Hepatocyte (in vitro differentiated cells): ENCODE results near the gene POLR2F. TPM values are rescaled to one million over a fixed set of nuclear protein-coding genes. Genes with fewer than 3 reads are reported as not detected.

ENCODE experiments used
- DNase-seq: peaks from one replicate; pipeline ENCODE4 v3.0.0-alpha.2; 2016; ENCODE audit warnings: low spot score
- H2AFZ ChIP-seq: fragments of 200-600 bp; sonication (generic); 2 replicates; pipeline ENCODE4 v1.6.0; 2016; ENCODE audit warnings: antibody characterized with exemption, mild to moderate bottlenecking
- H3K27ac ChIP-seq: fragments of 200-600 bp; sonication (generic); 2 replicates; pipeline ENCODE4 v1.5.1; 2016; ENCODE audit warnings: mild to moderate bottlenecking
- H3K27me3 ChIP-seq: fragments of 200-600 bp; sonication (generic); 2 replicates; pipeline ENCODE4 v1.6.1; 2016
- H3K36me3 ChIP-seq: fragments of 200-600 bp; sonication (generic); replicated peaks from 2 replicates; pipeline ENCODE4 v1.5.1; 2016; ENCODE audit warnings: low read depth; ENCODE audit not compliant: insufficient read depth
- H3K4me1 ChIP-seq: fragments of 200-600 bp; sonication (generic); 2 replicates; pipeline ENCODE4 v1.5.1; 2016; ENCODE audit warnings: mild to moderate bottlenecking, moderate library complexity; ENCODE audit not compliant: insufficient read depth
- H3K4me2 ChIP-seq: fragments of 200-600 bp; sonication (generic); 2 replicates; pipeline ENCODE4 v1.6.0; 2016
- H3K4me3 ChIP-seq: fragments of 200-600 bp; sonication (generic); 2 replicates; pipeline ENCODE4 v1.5.1; 2016; ENCODE audit warnings: mild to moderate bottlenecking
- H3K79me2 ChIP-seq: fragments of 200-600 bp; sonication (generic); 2 replicates; pipeline ENCODE4 v1.6.0; 2017; ENCODE audit warnings: mild to moderate bottlenecking
- H3K9me2 ChIP-seq: fragments of 200-600 bp; sonication (generic); replicated peaks from 2 replicates; pipeline ENCODE4 v1.6.0; 2017; ENCODE audit warnings: mild to moderate bottlenecking; ENCODE audit not compliant: insufficient read depth
- H3K9me3 ChIP-seq: fragments of 200-600 bp; sonication (generic); 2 replicates; pipeline ENCODE4 v1.5.1; 2016; ENCODE audit warnings: low read depth, mild to moderate bottlenecking
- H4K20me1 ChIP-seq: fragments of 200-600 bp; sonication (generic); 2 replicates; pipeline ENCODE4 v1.6.0; 2016; ENCODE audit warnings: mild to moderate bottlenecking; ENCODE audit not compliant: insufficient read depth, poor library complexity, severe bottlenecking
- EZH2 ChIP-seq: fragments of 200-600 bp; sonication (generic); IDR thresholded peaks from 2 replicates; pipeline ENCODE4 v1.6.1; 2016; ENCODE audit warnings: antibody characterized with exemption, mild to moderate bottlenecking, borderline replicate concordance
- EZH2phosphoT487 ChIP-seq: fragments of 200-600 bp; sonication (generic); IDR thresholded peaks from one replicate; pipeline ENCODE4 v1.6.1; 2018; ENCODE audit warnings: antibody characterized with exemption, mild to moderate bottlenecking, low read depth, moderate library complexity; ENCODE audit not compliant: unreplicated experiment, severe bottlenecking
- WGBS: methylation state at CpG from one replicate; pipeline ENCODE4 v1.1.6; 2016; ENCODE audit warnings: low lambda C conversion rate; ENCODE audit errors: missing lambda C conversion rate; 5-methylcytosine and 5-hydroxymethylcytosine counted together
- polyA plus RNA-seq: library from polyadenylated mRNA; unstranded; fragments of >200 nt; fragmentation: Nextera tagmentation; extraction: Ambion mirVana; gene quantifications from 2 replicates; pipeline ENCODE4 v1.2.1, GENCODE V29; 2016
- total RNA-seq: library from RNA; depleted of rRNA; stranded (reverse); fragments of >200 nt; gene quantifications from 2 replicates; pipeline ENCODE4 v1.2.3, GENCODE V29; 2014
- TF ChIP-seq, protein P1 (sequence below): fragments of 200-600 bp; sonication (generic); IDR thresholded peaks from 2 replicates; pipeline ENCODE4 v1.5.1; 2016; ENCODE audit warnings: antibody characterized with exemption, mild to moderate bottlenecking; ENCODE audit not compliant: poor library complexity

Gene POLR2F
- total and polyA plus RNA-seq, 2 experiments from 2014 or later, result 59.4 to 119 TPM

DNA sequence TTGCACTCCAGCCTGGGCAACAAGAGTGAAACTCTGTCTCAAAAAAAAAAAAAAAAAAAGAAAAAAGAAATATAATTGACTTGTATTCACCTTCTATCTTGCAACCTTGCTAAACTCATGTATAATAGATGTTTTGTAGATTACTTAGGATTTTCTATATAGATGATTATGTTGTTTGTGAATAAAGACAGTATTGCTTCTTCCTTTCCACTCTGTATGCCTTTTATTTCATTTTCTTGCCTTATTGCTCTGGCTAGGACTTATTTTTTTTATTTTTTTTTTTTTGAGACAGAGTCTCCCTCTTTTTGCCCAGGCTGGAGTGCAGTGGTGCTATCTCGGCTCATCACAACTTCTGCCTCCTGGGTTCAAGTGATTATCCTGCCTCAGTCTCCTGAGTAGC, 60.6 kb downstream of the POLR2F start:
- TF ChIP-seq, protein P1, sequence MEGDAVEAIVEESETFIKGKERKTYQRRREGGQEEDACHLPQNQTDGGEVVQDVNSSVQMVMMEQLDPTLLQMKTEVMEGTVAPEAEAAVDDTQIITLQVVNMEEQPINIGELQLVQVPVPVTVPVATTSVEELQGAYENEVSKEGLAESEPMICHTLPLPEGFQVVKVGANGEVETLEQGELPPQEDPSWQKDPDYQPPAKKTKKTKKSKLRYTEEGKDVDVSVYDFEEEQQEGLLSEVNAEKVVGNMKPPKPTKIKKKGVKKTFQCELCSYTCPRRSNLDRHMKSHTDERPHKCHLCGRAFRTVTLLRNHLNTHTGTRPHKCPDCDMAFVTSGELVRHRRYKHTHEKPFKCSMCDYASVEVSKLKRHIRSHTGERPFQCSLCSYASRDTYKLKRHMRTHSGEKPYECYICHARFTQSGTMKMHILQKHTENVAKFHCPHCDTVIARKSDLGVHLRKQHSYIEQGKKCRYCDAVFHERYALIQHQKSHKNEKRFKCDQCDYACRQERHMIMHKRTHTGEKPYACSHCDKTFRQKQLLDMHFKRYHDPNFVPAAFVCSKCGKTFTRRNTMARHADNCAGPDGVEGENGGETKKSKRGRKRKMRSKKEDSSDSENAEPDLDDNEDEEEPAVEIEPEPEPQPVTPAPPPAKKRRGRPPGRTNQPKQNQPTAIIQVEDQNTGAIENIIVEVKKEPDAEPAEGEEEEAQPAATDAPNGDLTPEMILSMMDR, result no peak
- TF ChIP-seq EZH2phosphoT487 (no peak), EZH2 (no peak)
- no peaks in the 10 kb centered on the region for H4K20me1 ChIP-seq
- WGBS, result 83% methylated on average over 1 of the region's 1 CpG

DNA sequence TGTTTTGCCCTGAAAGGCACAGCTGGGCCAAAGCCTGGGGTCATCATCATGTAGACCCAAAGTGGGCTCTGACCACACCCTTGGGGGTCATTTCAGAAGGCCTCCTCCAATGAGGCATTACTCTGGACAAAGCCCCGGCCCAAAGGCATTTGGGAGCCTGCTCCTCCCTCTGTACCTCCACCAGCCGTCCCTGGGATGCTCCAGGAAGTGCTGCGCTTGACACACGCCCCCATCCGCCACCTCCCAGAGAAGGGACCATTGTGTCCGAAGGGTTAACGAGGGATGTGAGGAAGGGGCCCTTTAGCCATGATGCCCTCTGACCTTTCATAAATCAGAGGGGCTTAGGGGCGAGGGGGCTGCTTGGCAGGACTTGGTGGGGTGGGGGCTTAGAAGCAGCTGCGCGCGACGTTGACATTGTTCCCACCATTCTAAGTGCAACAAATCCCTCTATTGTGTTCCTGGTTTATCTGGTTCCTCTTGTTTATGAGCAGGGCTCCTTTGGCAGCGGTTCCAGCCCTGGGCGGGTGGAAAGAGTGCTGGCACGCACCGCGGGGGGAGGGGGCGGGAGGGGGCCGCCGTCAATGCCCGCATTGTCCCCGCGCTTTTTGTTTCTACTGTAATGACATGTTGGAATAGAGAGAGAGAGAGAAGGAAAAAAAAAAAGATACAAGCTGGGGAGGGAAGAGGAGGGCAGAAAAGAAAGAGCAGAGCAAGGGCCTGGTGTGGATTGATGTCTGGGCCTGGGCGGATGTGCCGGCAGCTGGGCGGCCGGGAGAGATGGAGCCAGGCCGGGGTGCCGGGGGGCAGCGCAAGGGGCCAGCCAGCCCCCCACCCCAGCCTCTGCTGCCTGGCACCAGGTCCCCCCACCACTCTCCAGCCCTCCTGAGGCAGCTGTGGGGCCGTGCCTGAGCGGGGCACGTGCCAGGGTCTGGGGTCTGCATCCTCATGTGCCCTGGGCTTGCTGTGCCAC, 63.0 kb downstream of the POLR2F start:
- DNase-seq, result no peak
- Histone ChIP-seq H3K9me3 (no peaks in the 10 kb centered on the region), H3K27ac (peak overlapping the region; percentile 74), H3K9me2 (no peaks in the 10 kb centered on the region), H3K4me2 (no peak overlapping the region), H3K27me3 (no peaks in the 10 kb centered on the region), H4K20me1 (no peaks in the 10 kb centered on the region), H3K4me3 (no peak overlapping the region), H3K79me2 (no peaks in the 10 kb centered on the region), H3K36me3 (no peaks in the 10 kb centered on the region), H2AFZ (no peak overlapping the region), H3K4me1 (peaks cover 3% of the 10 kb centered on the region)
- WGBS, result 81% methylated on average over 24 of the region's 33 CpGs
- TF ChIP-seq EZH2, result no peak
- TF ChIP-seq EZH2phosphoT487, result no peak
- TF ChIP-seq, protein P1, result no peak

More for the DNA sequence above, 60.6 kb downstream of the POLR2F start:
- Histone ChIP-seq H3K79me2 (no peaks in the 10 kb centered on the region), H3K4me3 (no peak overlapping the region), H2AFZ (no peak overlapping the region), H3K9me3 (no peaks in the 10 kb centered on the region), H3K27me3 (no peaks in the 10 kb centered on the region), H3K9me2 (no peaks in the 10 kb centered on the region), H3K4me2 (no peak overlapping the region), H3K27ac (no peak overlapping the region), H3K4me1 (peaks cover 3% of the 10 kb centered on the region), H3K36me3 (no peaks in the 10 kb centered on the region)
- no peak for DNase-seq

DNA sequence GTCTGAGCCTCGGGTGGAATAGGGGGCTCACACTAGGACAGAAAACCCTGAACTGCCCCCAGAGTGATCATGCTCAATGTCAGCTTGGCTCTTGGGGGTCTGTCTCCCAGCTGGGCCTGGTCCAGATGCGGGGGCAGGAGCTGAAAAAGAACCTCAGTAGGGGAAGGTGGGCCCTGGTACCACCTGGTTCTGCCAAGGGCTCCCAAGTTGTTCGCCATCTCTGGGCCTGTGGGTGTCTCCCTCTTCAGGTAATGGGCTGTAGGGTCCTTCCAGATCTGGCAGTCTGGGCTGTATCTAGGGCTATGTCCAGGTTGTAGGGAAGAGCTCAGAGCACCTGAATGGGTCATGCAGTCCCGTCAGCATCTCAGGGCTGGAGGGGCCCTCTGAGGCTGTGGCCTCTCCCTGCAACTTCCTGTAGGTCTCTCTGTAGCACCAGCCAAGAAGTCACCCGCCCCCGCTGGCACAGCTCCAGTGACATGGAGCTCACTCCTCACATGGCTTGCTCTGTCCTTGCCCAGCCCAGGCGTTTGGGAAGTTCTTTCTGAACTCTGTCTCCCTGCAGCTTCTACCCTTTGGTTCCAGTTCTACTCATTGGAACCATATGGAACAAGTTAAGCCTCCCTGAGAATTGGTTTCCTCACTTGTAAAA, 63.9 kb downstream of the POLR2F start:
- H3K4me2 ChIP-seq, result no peak overlapping the region
- H3K27me3 ChIP-seq, result no peaks in the 10 kb centered on the region
- H3K4me1 ChIP-seq, result peaks cover 3% of the 10 kb centered on the region
- TF ChIP-seq EZH2phosphoT487, result no peak
- TF ChIP-seq EZH2, result no peak
- no peaks in the 10 kb centered on the region for H4K20me1 ChIP-seq
- H3K9me3 ChIP-seq, result no peaks in the 10 kb centered on the region
- no peak overlapping the region for H2AFZ ChIP-seq
- no peaks in the 10 kb centered on the region for H3K36me3 ChIP-seq
- WGBS, result 85% methylated on average over 7 of the region's 7 CpGs
- H3K4me3 ChIP-seq, result no peak overlapping the region
- DNase-seq, result no peak
- H3K27ac ChIP-seq, result peak overlapping the region; percentile 74
- no peaks in the 10 kb centered on the region for H3K79me2 ChIP-seq
- H3K9me2 ChIP-seq, result no peaks in the 10 kb centered on the region
